NOMO-1 treated with dmso at 0.1 percent for 144 hours (cell line): ENCODE data around the gene COBL.

Experiments used
- DNase-seq: peaks from one replicate; lab custom pipeline; 2025; ENCODE audit not compliant: unreplicated experiment; lab: John Stamatoyannopoulos, UW

Gene COBL

DNA sequence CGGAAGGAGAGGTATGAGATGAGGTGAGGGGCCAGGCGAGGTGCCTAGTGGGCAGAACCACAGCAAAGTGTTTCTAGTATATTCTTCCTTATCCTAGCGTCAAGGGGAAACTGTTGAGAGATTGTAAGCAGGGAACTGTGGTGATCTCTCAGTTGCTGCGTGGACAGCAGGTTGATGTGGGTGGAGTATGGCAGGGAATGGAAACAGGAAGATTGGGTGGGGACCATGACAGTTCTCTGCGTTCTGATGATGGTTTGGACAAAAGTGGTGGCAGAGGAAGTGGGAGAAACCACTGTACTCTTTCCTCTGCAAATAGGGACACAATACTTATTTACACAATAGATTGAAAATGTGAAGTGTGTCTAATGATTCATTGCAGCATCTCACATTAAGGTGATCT, 342.4 kb downstream of the COBL start:
- no peak for DNase-seq

DNA sequence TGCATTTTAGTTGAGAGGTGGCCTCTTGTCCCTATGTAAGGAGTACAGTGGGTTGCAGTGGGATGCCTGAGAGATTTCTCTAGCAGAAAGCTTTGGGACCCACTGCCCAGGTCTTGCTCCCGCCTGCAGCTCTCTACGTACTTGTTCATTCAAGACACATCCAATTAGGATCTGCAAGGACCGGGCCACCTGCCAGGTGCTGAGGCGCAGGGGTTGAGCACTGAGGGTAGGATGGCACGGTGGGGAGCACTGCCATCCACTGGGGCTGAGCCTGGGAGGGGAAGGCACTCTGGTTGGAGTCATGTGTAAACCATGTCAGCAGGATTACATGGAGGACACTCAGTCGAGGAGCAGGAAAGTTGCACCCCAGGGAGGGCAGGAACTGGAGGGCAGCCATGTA, 342.8 kb downstream of the COBL start:
- DNase-seq, result no peak

DNA sequence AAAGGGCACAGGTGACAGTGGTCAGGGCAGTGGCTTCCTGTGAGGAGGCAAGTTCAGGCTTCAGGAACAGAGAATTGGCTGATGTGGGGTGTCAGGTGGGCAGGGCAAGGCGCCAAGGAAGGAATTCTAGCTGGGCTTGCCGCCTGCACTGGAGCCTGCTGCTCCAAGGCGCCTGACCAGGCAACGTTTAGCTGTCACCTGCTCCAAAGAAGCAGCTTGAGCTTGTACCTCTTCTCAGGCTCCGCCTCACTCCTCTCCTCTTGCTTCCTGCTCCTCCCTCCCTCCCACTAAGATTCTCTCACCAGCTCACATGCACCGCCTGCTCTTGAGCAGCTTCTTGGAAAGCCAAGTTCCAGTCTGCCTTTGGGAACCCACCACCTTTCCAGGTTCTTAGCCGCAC, 346.5 kb downstream of the COBL start:
- DNase-seq, result no peak
